ENCODE data around the gene CDK18.

- TF ChIP-seq CTCF (IDR thresholded peaks at IDR 0.05; ENCODE audit: low read length) (no peak), EZH2 (optimal IDR thresholded peaks at IDR 0.05; ENCODE audit: low read depth, low read length) (no peak)
Observed at GRCh38 chr1:205514211-205515142, 10.0 kb downstream of the CDK18 start.
